Heart right ventricle (tissue), 16 donors: ENCODE data around the gene HAO2. TPM values are rescaled to one million over a fixed set of nuclear protein-coding genes. Genes with fewer than 3 reads are reported as not detected.

Source experiments
- ATAC-seq, 8 donors: fragments of 200-7000 bp; cut with Tn5 transposase; one replicate each; pipeline ENCODE4 v1.9.1; 2020; ENCODE audit warnings: mild to moderate bottlenecking in 8 of 8, moderate library complexity in 8 of 8, moderate number of reproducible peaks in 1 of 8
- DNase-seq, 2 donors: peaks; one replicate each; pipeline ENCODE4 v3.0.0-alpha.2; 2020
- H3K27ac ChIP-seq, 10 donors: fragments of 200-600 bp; sonication (generic) in 2 of 10; one replicate each; pipeline versions ENCODE4 v1.5.0 to v1.8.0; 2020 to 2022; ENCODE audit warnings: mild to moderate bottlenecking in 3 of 10
- H3K27me3 ChIP-seq, 7 donors: fragments of 200-600 bp; one replicate each; pipeline ENCODE4 v1.8.0; 2021 to 2022; ENCODE audit warnings: mild to moderate bottlenecking in 2 of 7
- H3K36me3 ChIP-seq, 9 donors: fragments of 200-600 bp; sonication (generic) in 1 of 9; one replicate each; pipeline versions ENCODE4 v1.5.0 to v1.8.0; 2020 to 2022; ENCODE audit warnings: mild to moderate bottlenecking in 2 of 9
- H3K4me1 ChIP-seq, 9 donors: fragments of 200-600 bp; sonication (generic) in 1 of 9; one replicate each; pipeline versions ENCODE4 v1.5.0 to v1.8.0; 2020 to 2022; ENCODE audit warnings: mild to moderate bottlenecking in 4 of 9
- H3K4me3 ChIP-seq, 10 donors: fragments of 200-600 bp; sonication (generic) in 2 of 10; one replicate each; pipeline versions ENCODE4 v1.5.0 to v1.8.0; 2020 to 2022; ENCODE audit warnings: mild to moderate bottlenecking in 7 of 10, moderate library complexity in 2 of 10
- H3K9me3 ChIP-seq, 11 donors: fragments of 200-600 bp in 10 of 11; sonication (generic) in 2 of 11; one replicate each; pipeline versions ENCODE4 v1.5.0 to v1.8.0; 2013 to 2022; ENCODE audit warnings: mild to moderate bottlenecking in 2 of 11, control low read depth in 1 of 11, moderate library complexity in 1 of 11
- CTCF ChIP-seq, 9 donors: fragments of 200-600 bp; sonication (generic) in 2 of 9; IDR thresholded peaks; one replicate each; pipeline versions ENCODE4 v1.5.0 to v1.8.0; 2021 to 2022; ENCODE audit warnings: antibody characterized with exemption in 9 of 9, mild to moderate bottlenecking in 5 of 9, moderate library complexity in 1 of 9
- WGBS, 2 donors: extraction: QIAGEN DNeasy Blood & Tissue Kit; methylation state at CpG; one replicate each; pipeline ENCODE4 v1.1.7; 2013; ENCODE audit warnings: inconsistent platforms in 1 of 2; 5-methylcytosine and 5-hydroxymethylcytosine counted together
- intact Hi-C, 10 donors: fragments of 100-400 bp; cut with DNase I; formaldehyde crosslinking; loops; one replicate each; pipeline versions ENCODE4 v1.11.1 to v1.14.2; 2022
- polyA plus RNA-seq, 2 donors: library from polyadenylated mRNA; stranded (reverse); fragments of 200-250 nt; gene quantifications; one replicate each; pipeline ENCODE4 v1.2.3, GENCODE V29; 2013
- total RNA-seq, 10 donors: library from RNA; stranded (reverse); fragmentation: NEBNext Ultra II Directional in 3 of 10; extraction: Animal tissue kit (Norgen Biotek cat#: 25700) in 3 of 10; gene quantifications; one replicate each; pipeline versions ENCODE4 v1.2.1 to v1.2.4, GENCODE V29; 2021 to 2023
- donor health status: Arrhythmogenic right ventricular cardiomyopathy.
- donor health status: ischemic (EF 13 %, LVEDD 7.1; RV severe dilation, severe dysfunction).
- donor health status: healthy with polysubstance abuse.
- donor health status: DM: no; HTN: yes; CAD: no.
- donor health status: DM: no; HTN: no; CAD: no.
- donor health status: ischemic (EF 25% LVEDD 6.9; RV normal size, moderate dysfunction).
- donor health status: ischemic (EF 25% LVEDD 5.7; RV mildly dilated, moderate dysfunction).
- donor health status: healthy.
- donor health status: DM: yes; HTN: yes; CAD: no.
- donor health status: Ischemic cardiomyopathy.
- donor health status: ischemic (EF 35%, LVEDD 5.7; RV mildly dilated, moderate dysfunction).
- donor health status: nonischemic (EF 11% LVEDD 7.7; RV severe dilation, severe dysfunction).
- donor health status: DM: yes; HTN: yes; CAD: no.
- donor health status: PGD.
- donor health status: ischemic (EF 29% LVEDD 5.4; RV normal size, mild dysfunction).
- donor health status: nonischemic (EF 23%, LVEDD 6.1; RV moderate dilation, normal function).

The HAO2 gene
- total and polyA plus RNA-seq, 12 donors, result 0.01 TPM; not detected in 11

GRCh38 chr1:119394085-119394484 lies 25.5 kb downstream of the HAO2 start:
- ATAC-seq (no peak), DNase-seq (no peak)
- Histone ChIP-seq H3K9me3 (no peaks in the 10 kb centered on the region), H3K36me3 (no peaks in the 10 kb centered on the region), H3K27ac (no peak overlapping the region), H3K4me1 (no peaks in the 10 kb centered on the region), H3K27me3 (peaks cover 0 to 10% (median 0%) of the 10 kb centered on the region in 7 donors), H3K4me3 (no peak overlapping the region)
- WGBS, 2 donors, result 85 to 88% methylated on average over 1 of the region's 1 CpG
- intact Hi-C loops, result no loop called here
- TF ChIP-seq CTCF (IDR thresholded peaks at IDR 0.05), result no peak

GRCh38 chr1:119396982-119397381 lies 28.4 kb downstream of the HAO2 start:
- no peak overlapping the region for H3K27ac ChIP-seq
- H3K27me3 ChIP-seq, result peaks cover 0 to 10% (median 0%) of the 10 kb centered on the region in 7 donors
- no peaks in the 10 kb centered on the region for H3K36me3 ChIP-seq
- no peak for ATAC-seq
- no peaks in the 10 kb centered on the region for H3K4me1 ChIP-seq
- DNase-seq, result no peak
- H3K9me3 ChIP-seq, result no peaks in the 10 kb centered on the region
- no peak for TF ChIP-seq CTCF (IDR thresholded peaks at IDR 0.05)
- intact Hi-C loops, result no loop called here
- H3K4me3 ChIP-seq, result no peak overlapping the region

GRCh38 chr1:119397986-119398385 lies 29.4 kb downstream of the HAO2 start:
- ATAC-seq (no peak), DNase-seq (no peak)
- Histone ChIP-seq H3K27me3 (peaks cover 0 to 4% (median 0%) of the 10 kb centered on the region in 7 donors), H3K27ac (no peak overlapping the region), H3K9me3 (no peaks in the 10 kb centered on the region), H3K4me3 (no peak overlapping the region), H3K4me1 (no peaks in the 10 kb centered on the region), H3K36me3 (no peaks in the 10 kb centered on the region)
- WGBS, 2 donors, result 73 to 76% methylated on average over 3 of the region's 3 CpGs
- no peak for TF ChIP-seq CTCF (IDR thresholded peaks at IDR 0.05)
- intact Hi-C loops, result no loop called here

GRCh38 chr1:119404736-119405135 lies 36.2 kb downstream of the HAO2 start:
- no peak overlapping the region for H3K27ac ChIP-seq
- no peaks in the 10 kb centered on the region for H3K4me1 ChIP-seq
- 6 to 16% methylated on average over 2 of the region's 2 CpGs for WGBS, 2 donors
- H3K4me3 ChIP-seq, result no peak overlapping the region
- peaks cover 0 to 30% (median 0%) of the 10 kb centered on the region in 11 donors for H3K9me3 ChIP-seq
- intact Hi-C loops, result no loop called here
- peaks cover 0 to 5% (median 0%) of the 10 kb centered on the region in 7 donors for H3K27me3 ChIP-seq
- DNase-seq (no peak), ATAC-seq (no peak)
- TF ChIP-seq CTCF (IDR thresholded peaks at IDR 0.05), result no peak
- no peaks in the 10 kb centered on the region for H3K36me3 ChIP-seq

GRCh38 chr1:119409731-119410130 lies 41.1 kb downstream of the HAO2 start:
- no peak for DNase-seq
- H3K27ac ChIP-seq, result no peak overlapping the region
- H3K9me3 ChIP-seq, result peaks cover 0 to 30% (median 0%) of the 10 kb centered on the region in 11 donors
- H3K4me1 ChIP-seq, result no peaks in the 10 kb centered on the region
- TF ChIP-seq CTCF (IDR thresholded peaks at IDR 0.05), result no peak
- H3K4me3 ChIP-seq, result no peak overlapping the region
- ATAC-seq, result no peak
- no peaks in the 10 kb centered on the region for H3K36me3 ChIP-seq
- H3K27me3 ChIP-seq, result no peaks in the 10 kb centered on the region
- intact Hi-C loops, result no loop called here
